ENCODE data around the gene DPYSL5.
A peak's percentile ranks its signal among the peaks of the same experiment; 100 is the strongest.

Gene DPYSL5

DNA sequence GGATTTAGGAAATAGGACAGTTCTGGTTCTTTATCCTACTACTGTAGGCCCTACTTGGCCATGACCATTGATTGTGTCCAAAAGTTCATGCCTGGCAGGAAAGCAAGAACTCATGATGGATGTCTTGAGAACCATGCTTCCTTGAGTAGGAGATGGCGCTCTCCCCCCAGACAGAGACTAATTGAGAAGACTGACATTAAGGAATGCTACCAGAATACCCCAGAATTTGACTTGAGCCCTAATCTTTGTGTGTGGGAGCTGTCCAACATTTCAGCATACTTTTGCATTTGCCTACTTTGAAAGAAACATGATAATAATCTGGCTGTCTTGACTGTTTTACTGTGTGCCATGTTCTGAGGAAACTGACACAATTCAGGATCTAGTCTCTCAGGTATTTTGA, 145.8 kb downstream of the DPYSL5 start:
- no peaks in the 10 kb centered on the region for H3K4me1 ChIP-seq (ENCODE audit: insufficient read depth, low read length)
- no peaks in the 10 kb centered on the region for H3K9me3 ChIP-seq (ENCODE audit: insufficient read depth, low read length, severe bottlenecking)
- no peak overlapping the region for H3K9ac ChIP-seq (ENCODE audit: low read depth, low read length)
- no peaks in the 10 kb centered on the region for H3K36me3 ChIP-seq (ENCODE audit: insufficient read depth, low read length)
- peaks cover 9% of the 10 kb centered on the region for H3K27me3 ChIP-seq (ENCODE audit: insufficient read depth, low read length, poor library complexity)
- no peaks in the 10 kb centered on the region for H4K20me1 ChIP-seq (ENCODE audit: insufficient read depth, low read length)
- peak; percentile 9 for DNase-seq
- no peak for TF ChIP-seq EZH2 (IDR thresholded peaks at IDR 0.05; ENCODE audit: borderline replicate concordance, low read depth, low read length, severe bottlenecking)
- TF ChIP-seq CTCF (IDR thresholded peaks at IDR 0.05; ENCODE audit: borderline replicate concordance, extremely low read depth, low read length, poor library complexity, severe bottlenecking), result no peak
- H3K4me3 ChIP-seq (ENCODE audit: low read depth in 1 of 2, low read length in 2 of 2), result no peak overlapping the region
- no peak overlapping the region for H3K4me2 ChIP-seq (ENCODE audit: insufficient read depth, low read length)
- no peaks in the 10 kb centered on the region for H3K79me2 ChIP-seq (ENCODE audit: insufficient read depth, low read length)
- H2AFZ ChIP-seq (ENCODE audit: low read depth, low read length), result no peak overlapping the region
- no peak overlapping the region for H3K27ac ChIP-seq (ENCODE audit: low read length)
- no peak for ATAC-seq (ENCODE audit: insufficient read depth, low read depth)

GRCh38 chr2:26994983-26995382, 147.1 kb downstream of the DPYSL5 start:
- Histone ChIP-seq H4K20me1 (ENCODE audit: insufficient read depth, low read length) (no peaks in the 10 kb centered on the region), H3K9ac (ENCODE audit: low read depth, low read length) (no peak overlapping the region), H3K27ac (ENCODE audit: low read length) (no peak overlapping the region), H3K79me2 (ENCODE audit: insufficient read depth, low read length) (no peaks in the 10 kb centered on the region), H2AFZ (ENCODE audit: low read depth, low read length) (no peak overlapping the region), H3K36me3 (ENCODE audit: insufficient read depth, low read length) (no peaks in the 10 kb centered on the region), H3K4me2 (ENCODE audit: insufficient read depth, low read length) (no peak overlapping the region), H3K9me3 (ENCODE audit: insufficient read depth, low read length, severe bottlenecking) (no peaks in the 10 kb centered on the region), H3K4me1 (ENCODE audit: insufficient read depth, low read length) (no peaks in the 10 kb centered on the region), H3K4me3 (ENCODE audit: low read depth in 1 of 2, low read length in 2 of 2) (no peak overlapping the region), H3K27me3 (ENCODE audit: insufficient read depth, low read length, poor library complexity) (peaks cover 7% of the 10 kb centered on the region)
- no peak for TF ChIP-seq CTCF (IDR thresholded peaks at IDR 0.05; ENCODE audit: borderline replicate concordance, extremely low read depth, low read length, poor library complexity, severe bottlenecking)
- no peak for TF ChIP-seq EZH2 (IDR thresholded peaks at IDR 0.05; ENCODE audit: borderline replicate concordance, low read depth, low read length, severe bottlenecking)
- ATAC-seq (ENCODE audit: insufficient read depth, low read depth) (no peak), DNase-seq (no peak)

- Histone ChIP-seq H4K20me1 (ENCODE audit: insufficient read depth, low read length) (no peaks in the 10 kb centered on the region), H3K4me3 (ENCODE audit: low read depth in 1 of 2, low read length in 2 of 2) (no peak overlapping the region), H3K4me2 (ENCODE audit: insufficient read depth, low read length) (no peak overlapping the region), H3K9ac (ENCODE audit: low read depth, low read length) (no peak overlapping the region), H3K36me3 (ENCODE audit: insufficient read depth, low read length) (no peaks in the 10 kb centered on the region), H3K4me1 (ENCODE audit: insufficient read depth, low read length) (no peaks in the 10 kb centered on the region), H2AFZ (ENCODE audit: low read depth, low read length) (no peak overlapping the region), H3K27me3 (ENCODE audit: insufficient read depth, low read length, poor library complexity) (peaks cover 7% of the 10 kb centered on the region), H3K79me2 (ENCODE audit: insufficient read depth, low read length) (no peaks in the 10 kb centered on the region), H3K27ac (ENCODE audit: low read length) (no peak overlapping the region), H3K9me3 (ENCODE audit: insufficient read depth, low read length, severe bottlenecking) (no peaks in the 10 kb centered on the region)
- no peak for ATAC-seq (ENCODE audit: insufficient read depth, low read depth)
- DNase-seq, result no peak
- TF ChIP-seq EZH2 (IDR thresholded peaks at IDR 0.05; ENCODE audit: borderline replicate concordance, low read depth, low read length, severe bottlenecking) (no peak), CTCF (IDR thresholded peaks at IDR 0.05; ENCODE audit: borderline replicate concordance, extremely low read depth, low read length, poor library complexity, severe bottlenecking) (no peak)
Observed at GRCh38 chr2:26997394-26997793, 149.5 kb downstream of the DPYSL5 start.

- Histone ChIP-seq H3K4me3 (ENCODE audit: low read depth in 1 of 2, low read length in 2 of 2) (no peak overlapping the region), H4K20me1 (ENCODE audit: insufficient read depth, low read length) (no peaks in the 10 kb centered on the region), H2AFZ (ENCODE audit: low read depth, low read length) (no peak overlapping the region), H3K4me1 (ENCODE audit: insufficient read depth, low read length) (no peaks in the 10 kb centered on the region), H3K4me2 (ENCODE audit: insufficient read depth, low read length) (no peak overlapping the region), H3K9me3 (ENCODE audit: insufficient read depth, low read length, severe bottlenecking) (no peaks in the 10 kb centered on the region), H3K9ac (ENCODE audit: low read depth, low read length) (no peak overlapping the region), H3K79me2 (ENCODE audit: insufficient read depth, low read length) (no peaks in the 10 kb centered on the region), H3K27ac (ENCODE audit: low read length) (no peak overlapping the region), H3K27me3 (ENCODE audit: insufficient read depth, low read length, poor library complexity) (peaks cover 8% of the 10 kb centered on the region), H3K36me3 (ENCODE audit: insufficient read depth, low read length) (no peaks in the 10 kb centered on the region)
- ATAC-seq (ENCODE audit: insufficient read depth, low read depth) (no peak), DNase-seq (no peak)
- TF ChIP-seq EZH2 (IDR thresholded peaks at IDR 0.05; ENCODE audit: borderline replicate concordance, low read depth, low read length, severe bottlenecking) (no peak), CTCF (IDR thresholded peaks at IDR 0.05; ENCODE audit: borderline replicate concordance, extremely low read depth, low read length, poor library complexity, severe bottlenecking) (no peak)
Observed at GRCh38 chr2:26998323-26998722, 150.4 kb downstream of the DPYSL5 start.

Measured in DND-41 (cell line).